Endothelial cell of umbilical vein (primary cell): ENCODE results near the gene NSUN6. TPM values are rescaled to one million over a fixed set of nuclear protein-coding genes. Genes with fewer than 3 reads are reported as not detected.

Experiments
- BruUV-seq: library from RNA; stranded (reverse); fragments of 400-500 nt; replicated peaks from 2 replicates; lab custom pipeline; 2021; lab: Mats Ljungman, UMichigan
- CTCF ChIA-PET: fragments of 300-600, 350-600 bp; sonication (Branson Sonifier 250); formaldehyde crosslinking; loops from one replicate; lab custom pipeline; 2021; ENCODE audit warnings: antibody characterized with exemption, inconsistent platforms; lab: Charles Lee
- POLR2A ChIA-PET: fragments of 300-600, 350-600 bp; sonication (Branson Sonifier 250); formaldehyde crosslinking; loops from one replicate; lab custom pipeline; 2021; ENCODE audit warnings: antibody characterized with exemption, inconsistent platforms; lab: Charles Lee
- DNase-seq: peaks from one replicate; pipeline ENCODE4 v3.0.0-alpha.2; 2011; ENCODE audit warnings: low read depth, low spot score
- FAIRE-seq: peaks from 2 replicates; lab custom pipeline; 2011; peaks lifted over from hg19 to GRCh38; lab: Jason Lieb, UNC
- H2AFZ ChIP-seq: 2 replicates; pipeline ENCODE4 v1.6.0; 2012; ENCODE audit warnings: low read depth, low read length, control low read depth, inconsistent platforms
- H3K27ac ChIP-seq: 2 replicates; pipeline ENCODE4 v1.5.1; 2011; ENCODE audit warnings: low read depth, mild to moderate bottlenecking, control low read depth, low read length, moderate library complexity; ENCODE audit not compliant: insufficient read depth
- H3K27me3 ChIP-seq, 2 experiments: 2 replicates each; pipeline versions ENCODE4 v1.6.0 to v1.6.1; 2011; ENCODE audit warnings: low read length in 2 of 2, mixed read lengths in 1 of 2; ENCODE audit not compliant: control insufficient read depth in 2 of 2, insufficient read depth in 2 of 2
- H3K36me3 ChIP-seq, 2 experiments: 2 replicates in 1 of 2; 3 replicates in 1 of 2; pipeline ENCODE4 v1.5.1; 2011; ENCODE audit warnings: low read length in 2 of 2, mild to moderate bottlenecking in 1 of 2, moderate library complexity in 1 of 2; ENCODE audit not compliant: control insufficient read depth in 2 of 2, insufficient read depth in 2 of 2; ENCODE audit errors: extremely low read depth in 1 of 2
- H3K4me1 ChIP-seq: 3 replicates; pipeline ENCODE4 v1.5.1; 2011; ENCODE audit warnings: mild to moderate bottlenecking, low read length; ENCODE audit not compliant: control insufficient read depth, insufficient read depth; ENCODE audit errors: extremely low read depth
- H3K4me2 ChIP-seq: 2 replicates; pipeline ENCODE4 v1.6.1; 2011; ENCODE audit warnings: low read length, control low read depth, mixed read lengths; ENCODE audit not compliant: insufficient read depth
- H3K4me3 ChIP-seq, 3 experiments: fragments of 200-600 bp in 1 of 3; sonication (generic), shearing (Covaris generic) in 1 of 3; replicated peaks in 1 of 3; 2 replicates each; pipeline ENCODE4 v1.5.1; 2011 to 2016; ENCODE audit warnings: control low read depth in 3 of 3, low read length in 3 of 3, mild to moderate bottlenecking in 2 of 3, inconsistent platforms in 1 of 3, low read depth in 1 of 3, moderate library complexity in 1 of 3; ENCODE audit not compliant: insufficient read depth in 1 of 3
- H3K79me2 ChIP-seq: 2 replicates; pipeline ENCODE4 v1.6.0; 2012; ENCODE audit warnings: low read length, inconsistent platforms; ENCODE audit not compliant: control insufficient read depth, insufficient read depth
- H3K9ac ChIP-seq: replicated peaks from 2 replicates; pipeline ENCODE3; 2011; ENCODE audit warnings: low read length, control low read depth; ENCODE audit not compliant: insufficient read depth; ENCODE audit errors: extremely low read depth
- H3K9me1 ChIP-seq: replicated peaks from 3 replicates; pipeline ENCODE4 v1.6.0; 2011; ENCODE audit warnings: mild to moderate bottlenecking, low read length; ENCODE audit not compliant: control insufficient read depth, insufficient read depth; ENCODE audit errors: extremely low read depth
- H3K9me3 ChIP-seq: replicated peaks from 2 replicates; pipeline ENCODE4 v1.5.1; 2012; ENCODE audit warnings: low read length, inconsistent platforms; ENCODE audit not compliant: control insufficient read depth, insufficient read depth
- H4K20me1 ChIP-seq: replicated peaks from 2 replicates; pipeline ENCODE3; 2011; ENCODE audit warnings: mild to moderate bottlenecking, low read length; ENCODE audit not compliant: control insufficient read depth, insufficient read depth; ENCODE audit errors: extremely low read depth
- CTCF ChIP-seq, 2 donors: IDR thresholded peaks; 1 replicate in 1 of 2; 2 replicates in 1 of 2; pipeline ENCODE4 v1.5.1; 2011; ENCODE audit warnings: low read length in 2 of 2, mild to moderate bottlenecking in 2 of 2, moderate library complexity in 2 of 2, control low read depth in 1 of 2, inconsistent platforms in 1 of 2, low read depth in 1 of 2; ENCODE audit not compliant: insufficient read depth in 1 of 2; ENCODE audit errors: extremely low read depth in 1 of 2
- GATA2 ChIP-seq: IDR thresholded peaks from 2 replicates; pipeline ENCODE4 v1.7.0; 2011; ENCODE audit warnings: low read depth, mild to moderate bottlenecking, moderate library complexity, mixed read lengths, low read length; ENCODE audit not compliant: insufficient read length, insufficient read depth
- MAX ChIP-seq: IDR thresholded peaks from 2 replicates; pipeline ENCODE4 v1.6.1; 2011; ENCODE audit not compliant: insufficient read depth, insufficient read length
- MYC ChIP-seq: IDR thresholded peaks from one replicate; pipeline ENCODE4 v1.6.1; 2011; ENCODE audit warnings: mild to moderate bottlenecking, low read depth, low read length
- POLR2A ChIP-seq: IDR thresholded peaks from 2 replicates; pipeline ENCODE4 v1.6.1; 2012; ENCODE audit warnings: low read depth, mild to moderate bottlenecking, control low read depth, low read length
- POLR2AphosphoS5 ChIP-seq: IDR thresholded peaks from 2 replicates; pipeline ENCODE4 v1.6.1; 2012; ENCODE audit warnings: low read depth, mild to moderate bottlenecking, control low read depth, low read length, moderate library complexity; ENCODE audit not compliant: insufficient read depth
- dilution Hi-C: fragments of 300-500 bp; cut with MboI; formaldehyde crosslinking; loops from one replicate; pipeline ENCODE4 v1.15.0; 2019; ENCODE audit warnings: low sequenced_read_pairs; ENCODE audit not compliant: extremely low pct_ligation_motif_present
- intact Hi-C: fragments of 100-400 bp; cut with micrococcal nuclease; formaldehyde crosslinking; loops from one replicate; pipeline ENCODE4 v1.10.0; 2022
- polyA plus RNA-seq, 4 experiments: library from polyadenylated mRNA; depleted of rRNA in 3 of 4; stranded (reverse) in 3 of 4; unstranded in 1 of 4; fragments of >200 nt; gene quantifications; 2 replicates each; pipeline versions ENCODE4 v1.2.1 to v1.2.3, GENCODE V29; 2011 to 2012; ENCODE audit warnings: missing spikeins in 1 of 4
- total RNA-seq: library from RNA; stranded (reverse); gene quantifications from 2 replicates; pipeline ENCODE4 v1.2.3, GENCODE V29; 2021

The NSUN6 gene
- total and polyA plus RNA-seq, 2 donors (not counting 3 experiments of a cell fraction or from before 2014, with no cell fraction given), result 3.3 to 5.2 TPM

GRCh38 chr10:18505456-18506118 is 145.8 kb downstream of the NSUN6 start:
- no peaks in the 10 kb centered on the region for H3K36me3 ChIP-seq
- intact Hi-C loops, result no loop called here
- no peak overlapping the region for H3K4me2 ChIP-seq
- no peak overlapping the region for H3K27ac ChIP-seq
- dilution Hi-C loops, result no loop called here
- DNase-seq (no peak), FAIRE-seq (no peak)
- no TSS peak for BruUV-seq
- H3K9me1 ChIP-seq, result no peaks in the 10 kb centered on the region
- H2AFZ ChIP-seq, result no peak overlapping the region
- H3K4me3 ChIP-seq, result no peak overlapping the region
- ChIA-PET POLR2A (no interaction called here), CTCF (no interaction called here)
- no peak overlapping the region for H3K9ac ChIP-seq
- no peak for TF ChIP-seq MAX
- no peak for TF ChIP-seq CTCF (IDR thresholded peaks at IDR 0.05; ENCODE audit: extremely low read depth in 1 of 2, insufficient read depth in 1 of 2, low read depth in 1 of 2, low read length in 2 of 2)
- no peak for TF ChIP-seq GATA2
- no peak for TF ChIP-seq POLR2A
- TF ChIP-seq POLR2AphosphoS5, result no peak
- TF ChIP-seq MYC, result no peak
- H3K27me3 ChIP-seq, result no peaks in the 10 kb centered on the region
- H3K9me3 ChIP-seq, result no peaks in the 10 kb centered on the region
- no peaks in the 10 kb centered on the region for H4K20me1 ChIP-seq
- no peaks in the 10 kb centered on the region for H3K4me1 ChIP-seq
- H3K79me2 ChIP-seq, result no peaks in the 10 kb centered on the region
